ENCODE data around the gene MXD3.

The MXD3 gene

GRCh38 chr5:177312649-177313181 lies 1.0 kb upstream of the MXD3 start (continued):
- peak; percentile 65; the same call in 1 of the 2 replicates for TF ChIP-seq CTCF (tag by site-specific recombination; IDR thresholded peaks at IDR 0.05)
- no peak for TF ChIP-seq ZNF510 (tag by site-specific recombination; IDR thresholded peaks at IDR 0.05; ENCODE audit: insufficient replicate concordance)
- no peak for TF ChIP-seq ZNF350 (tag by site-specific recombination; IDR thresholded peaks at IDR 0.05)
- TF ChIP-seq SCRT1 (tag by site-specific recombination; IDR thresholded peaks at IDR 0.05; ENCODE audit: borderline replicate concordance): no peak
- no peak for TF ChIP-seq ZNF292 (tag by site-specific recombination; IDR thresholded peaks at IDR 0.05; ENCODE audit: borderline replicate concordance, low read depth)
- 0 out of 2 replicates have a peak, but pooled peaks have one; percentile 6 for TF ChIP-seq ZXDB (tag by site-specific recombination; IDR thresholded peaks at IDR 0.05)
- TF ChIP-seq KLF9 (tag by site-specific recombination; IDR thresholded peaks at IDR 0.05; ENCODE audit: low read depth): 0 out of 2 replicates have a peak, but pooled peaks have one; percentile 9
- no peak for TF ChIP-seq ZNF23 (tag by site-specific recombination; IDR thresholded peaks at IDR 0.05; ENCODE audit: borderline replicate concordance)
- TF ChIP-seq ZNF138 (tag by site-specific recombination; IDR thresholded peaks at IDR 0.05; ENCODE audit: borderline replicate concordance): no peak
- no peak for TF ChIP-seq ZNF747 (tag by site-specific recombination; IDR thresholded peaks at IDR 0.05)
- TF ChIP-seq, protein P1, sequence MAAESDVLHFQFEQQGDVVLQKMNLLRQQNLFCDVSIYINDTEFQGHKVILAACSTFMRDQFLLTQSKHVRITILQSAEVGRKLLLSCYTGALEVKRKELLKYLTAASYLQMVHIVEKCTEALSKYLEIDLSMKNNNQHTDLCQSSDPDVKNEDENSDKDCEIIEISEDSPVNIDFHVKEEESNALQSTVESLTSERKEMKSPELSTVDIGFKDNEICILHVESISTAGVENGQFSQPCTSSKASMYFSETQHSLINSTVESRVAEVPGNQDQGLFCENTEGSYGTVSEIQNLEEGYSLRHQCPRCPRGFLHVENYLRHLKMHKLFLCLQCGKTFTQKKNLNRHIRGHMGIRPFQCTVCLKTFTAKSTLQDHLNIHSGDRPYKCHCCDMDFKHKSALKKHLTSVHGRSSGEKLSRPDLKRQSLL (tag by site-specific recombination; IDR thresholded peaks at IDR 0.05): no peak
- TF ChIP-seq ZNF274 (IDR thresholded peaks at IDR 0.05; ENCODE audit: low read length): no peak
- no peak for TF ChIP-seq ZNF274 (tag by site-specific recombination; IDR thresholded peaks at IDR 0.05; ENCODE audit: borderline replicate concordance)
- TF ChIP-seq, protein P2, sequence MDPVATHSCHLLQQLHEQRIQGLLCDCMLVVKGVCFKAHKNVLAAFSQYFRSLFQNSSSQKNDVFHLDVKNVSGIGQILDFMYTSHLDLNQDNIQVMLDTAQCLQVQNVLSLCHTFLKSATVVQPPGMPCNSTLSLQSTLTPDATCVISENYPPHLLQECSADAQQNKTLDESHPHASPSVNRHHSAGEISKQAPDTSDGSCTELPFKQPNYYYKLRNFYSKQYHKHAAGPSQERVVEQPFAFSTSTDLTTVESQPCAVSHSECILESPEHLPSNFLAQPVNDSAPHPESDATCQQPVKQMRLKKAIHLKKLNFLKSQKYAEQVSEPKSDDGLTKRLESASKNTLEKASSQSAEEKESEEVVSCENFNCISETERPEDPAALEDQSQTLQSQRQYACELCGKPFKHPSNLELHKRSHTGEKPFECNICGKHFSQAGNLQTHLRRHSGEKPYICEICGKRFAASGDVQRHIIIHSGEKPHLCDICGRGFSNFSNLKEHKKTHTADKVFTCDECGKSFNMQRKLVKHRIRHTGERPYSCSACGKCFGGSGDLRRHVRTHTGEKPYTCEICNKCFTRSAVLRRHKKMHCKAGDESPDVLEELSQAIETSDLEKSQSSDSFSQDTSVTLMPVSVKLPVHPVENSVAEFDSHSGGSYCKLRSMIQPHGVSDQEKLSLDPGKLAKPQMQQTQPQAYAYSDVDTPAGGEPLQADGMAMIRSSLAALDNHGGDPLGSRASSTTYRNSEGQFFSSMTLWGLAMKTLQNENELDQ (tag by site-specific recombination; IDR thresholded peaks at IDR 0.05; ENCODE audit: low read depth): no peak
- TF ChIP-seq ZFP37 (tag by site-specific recombination; IDR thresholded peaks at IDR 0.05): 0 out of 2 replicates have a peak, but pooled peaks have one; percentile 35
- peak; percentile 55 for TF ChIP-seq HIC1 (tag by site-specific recombination; IDR thresholded peaks at IDR 0.05)
- no peak for TF ChIP-seq ZNF544 (tag by site-specific recombination; IDR thresholded peaks at IDR 0.05)
- no peak for TF ChIP-seq BCL11B (tag by site-specific recombination; IDR thresholded peaks at IDR 0.05; ENCODE audit: low read depth)
- 0 out of 2 replicates have a peak, but pooled peaks have one; percentile 8 for TF ChIP-seq PRDM4 (tag by site-specific recombination; IDR thresholded peaks at IDR 0.05)
- no peak for TF ChIP-seq ZBTB1 (tag by site-specific recombination; IDR thresholded peaks at IDR 0.05)
- TF ChIP-seq SP2 (tag by site-specific recombination; IDR thresholded peaks at IDR 0.05): peak; percentile 23
- TF ChIP-seq HOXD13 (CRISPR knock-in tag; IDR thresholded peaks at IDR 0.05; ENCODE audit: borderline replicate concordance): no peak
- no peak for TF ChIP-seq MZF1 (tag by site-specific recombination; IDR thresholded peaks at IDR 0.05; ENCODE audit: borderline replicate concordance)
- TF ChIP-seq ZNF701 (tag by site-specific recombination; IDR thresholded peaks at IDR 0.05): no peak
- TF ChIP-seq ZNF518A (tag by site-specific recombination; conservative IDR thresholded peaks at IDR 0.05; ENCODE audit: low read depth): no peak
